ENCODE data around the gene ABR.
A peak's percentile ranks its signal among the peaks of the same experiment; 100 is the strongest.
"Not testable (repeated sequence)": the region's sequence is repeated elsewhere in the genome, so short reads cannot be mapped to it uniquely, and the experiment has no call there.

ABR gene

DNA sequence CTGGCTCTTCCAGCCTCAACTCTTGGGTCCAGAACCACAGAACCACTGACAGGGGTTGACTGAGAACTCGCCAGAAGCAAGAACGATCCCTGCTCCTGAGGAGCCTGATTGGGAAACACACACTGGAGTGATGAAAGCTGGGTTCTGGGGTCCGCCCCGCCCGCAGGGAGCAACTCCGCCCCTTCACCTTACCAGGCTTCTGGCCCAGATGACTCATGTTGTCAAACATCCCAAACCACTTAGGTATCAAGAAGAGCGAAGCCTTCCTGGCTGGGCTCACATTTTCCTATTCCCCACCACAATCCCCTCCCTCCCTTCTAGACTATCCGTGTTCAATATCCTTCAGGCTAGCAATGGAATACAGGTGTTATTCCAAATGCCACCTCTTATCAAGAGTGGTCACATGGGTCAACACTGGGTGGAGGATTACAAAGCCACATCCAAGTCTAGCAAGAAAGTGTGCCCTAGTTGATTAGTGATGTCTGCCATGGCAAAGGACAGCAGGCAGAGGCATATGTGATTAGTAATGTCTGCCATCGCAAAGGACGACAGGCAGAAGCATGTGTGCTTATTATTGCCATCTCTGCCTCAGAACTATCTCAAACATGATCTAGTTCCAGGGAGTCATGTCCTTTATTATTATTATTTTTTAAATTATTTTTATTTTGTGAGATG, 112.4 kb downstream of the ABR start:
- DNase-seq = no peak

DNA sequence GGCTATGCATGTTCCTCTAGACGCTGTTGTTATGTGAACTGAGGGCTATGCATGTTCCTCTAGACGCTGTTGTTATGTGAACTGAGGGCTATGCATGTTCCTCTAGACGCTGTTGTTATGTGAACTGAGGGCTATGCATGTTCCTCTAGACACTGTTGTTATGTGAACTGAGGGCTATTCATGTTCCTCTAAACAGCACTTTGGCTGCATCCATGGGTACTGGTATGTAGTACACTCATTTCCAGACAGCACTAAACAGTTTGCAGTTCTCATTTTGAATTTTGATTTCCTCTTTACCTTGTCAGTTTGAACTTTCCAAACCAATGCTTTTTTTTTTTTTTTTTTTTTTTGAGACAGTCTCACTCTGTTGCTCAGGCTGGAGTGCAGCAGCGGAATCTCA, 114.4 kb downstream of the ABR start:
- DNase-seq = not testable (repeated sequence)

DNA sequence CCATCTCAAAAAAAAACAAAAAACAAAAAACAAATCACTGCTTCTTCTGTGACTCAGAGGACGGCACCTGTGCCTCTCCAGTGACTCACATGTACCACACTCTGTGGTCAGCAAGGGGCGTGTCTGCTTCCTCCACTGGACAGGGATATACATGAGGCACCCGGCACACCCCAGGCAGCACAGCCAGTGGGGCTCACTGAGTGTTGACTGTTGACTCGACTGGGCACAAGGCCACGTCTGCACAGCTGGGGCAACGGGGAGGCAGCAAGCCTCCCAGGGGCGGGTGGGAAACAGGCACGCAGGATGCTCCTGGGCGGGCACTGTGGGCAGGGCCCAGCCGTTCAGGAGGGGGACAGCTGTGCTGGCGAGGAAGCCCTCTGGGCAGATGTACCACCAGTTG, 118.8 kb downstream of the ABR start:
- no peak for DNase-seq

DNA sequence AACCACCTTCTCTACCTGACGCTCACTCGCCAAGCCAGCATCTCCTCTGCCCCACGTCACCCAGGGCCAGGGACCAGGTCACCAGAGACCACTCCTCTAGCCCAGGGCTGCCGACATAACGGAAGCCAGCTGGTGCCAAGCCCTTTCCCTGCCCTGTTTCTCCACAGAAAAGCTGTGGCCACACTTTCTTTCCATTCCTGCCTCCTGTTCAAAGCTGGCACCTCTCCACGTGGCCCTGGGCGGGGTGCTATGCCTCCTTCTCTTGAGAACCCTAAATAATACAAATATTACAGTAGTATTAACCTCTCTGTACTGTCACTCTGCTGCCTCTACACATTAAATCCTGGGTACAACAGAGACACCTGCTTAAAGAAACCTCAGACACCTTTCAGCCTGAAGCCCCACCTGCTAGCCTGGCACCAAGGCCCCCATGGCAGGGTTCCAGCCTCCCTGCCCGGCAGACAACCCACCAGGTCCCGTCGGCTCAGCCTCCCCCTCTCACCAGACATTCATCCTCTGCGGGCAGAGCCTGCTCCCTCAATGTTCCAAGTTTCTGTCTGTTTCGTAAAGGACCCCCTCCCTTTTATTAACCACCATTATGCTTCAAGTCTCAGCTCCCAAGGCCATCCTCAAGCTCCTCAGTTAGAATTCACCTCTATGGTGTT, 120.5 kb downstream of the ABR start:
- DNase-seq = no peak

DNA sequence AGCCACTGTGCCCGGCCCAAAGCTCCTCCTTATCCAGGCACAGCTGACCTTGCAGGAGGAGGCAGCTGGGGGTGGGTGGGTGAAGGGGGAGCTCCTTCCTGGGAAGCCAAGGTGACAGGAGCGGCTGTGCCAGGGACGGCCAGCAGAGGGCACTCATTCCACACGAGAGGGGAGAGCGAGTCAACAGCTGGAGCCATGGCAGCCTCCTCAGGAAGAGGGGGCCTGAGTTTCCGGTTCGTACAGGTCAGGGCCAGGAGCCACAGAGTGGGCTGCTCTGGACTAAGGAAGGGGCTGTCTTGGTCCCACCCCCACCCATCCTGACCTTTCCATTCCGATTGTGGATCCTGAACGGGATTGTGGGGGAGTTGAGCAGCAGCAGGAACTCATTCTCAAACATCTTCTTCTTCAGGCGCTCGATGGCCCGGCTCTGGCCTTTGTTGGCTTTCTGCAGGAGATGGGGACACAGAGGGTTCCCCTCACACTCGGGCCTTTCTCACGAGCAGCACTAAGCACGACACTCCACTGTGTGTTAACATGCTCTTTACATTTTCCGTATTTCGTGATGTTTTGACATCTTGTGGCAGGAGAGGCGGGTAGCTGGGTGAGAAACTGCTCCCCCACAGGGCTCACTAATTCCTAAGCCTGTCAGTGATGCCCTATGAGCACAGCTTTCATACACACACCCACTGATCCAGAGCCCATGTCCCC, 121.2 kb downstream of the ABR start:
- no peak for DNase-seq

DNA sequence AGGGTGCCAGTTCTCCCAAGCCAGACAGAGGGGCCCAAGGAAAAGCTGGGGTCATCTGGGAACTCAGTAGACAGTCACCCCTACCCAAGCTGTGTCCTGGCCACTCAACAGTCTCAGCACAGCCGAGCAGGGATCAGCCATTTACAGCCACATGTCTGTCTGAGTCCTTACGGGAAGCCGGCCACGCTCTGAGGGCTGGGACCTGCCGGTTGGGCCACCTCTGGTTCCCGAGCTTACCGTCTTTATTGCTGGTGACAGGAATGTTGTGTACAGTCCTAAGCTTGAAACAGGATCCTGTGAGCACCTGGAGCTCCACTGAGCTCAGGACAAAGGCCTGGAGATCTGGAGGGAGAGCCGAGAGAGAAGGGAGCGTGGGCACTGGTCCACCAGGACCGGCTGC, 123.0 kb downstream of the ABR start:
- DNase-seq = no peak

DNA sequence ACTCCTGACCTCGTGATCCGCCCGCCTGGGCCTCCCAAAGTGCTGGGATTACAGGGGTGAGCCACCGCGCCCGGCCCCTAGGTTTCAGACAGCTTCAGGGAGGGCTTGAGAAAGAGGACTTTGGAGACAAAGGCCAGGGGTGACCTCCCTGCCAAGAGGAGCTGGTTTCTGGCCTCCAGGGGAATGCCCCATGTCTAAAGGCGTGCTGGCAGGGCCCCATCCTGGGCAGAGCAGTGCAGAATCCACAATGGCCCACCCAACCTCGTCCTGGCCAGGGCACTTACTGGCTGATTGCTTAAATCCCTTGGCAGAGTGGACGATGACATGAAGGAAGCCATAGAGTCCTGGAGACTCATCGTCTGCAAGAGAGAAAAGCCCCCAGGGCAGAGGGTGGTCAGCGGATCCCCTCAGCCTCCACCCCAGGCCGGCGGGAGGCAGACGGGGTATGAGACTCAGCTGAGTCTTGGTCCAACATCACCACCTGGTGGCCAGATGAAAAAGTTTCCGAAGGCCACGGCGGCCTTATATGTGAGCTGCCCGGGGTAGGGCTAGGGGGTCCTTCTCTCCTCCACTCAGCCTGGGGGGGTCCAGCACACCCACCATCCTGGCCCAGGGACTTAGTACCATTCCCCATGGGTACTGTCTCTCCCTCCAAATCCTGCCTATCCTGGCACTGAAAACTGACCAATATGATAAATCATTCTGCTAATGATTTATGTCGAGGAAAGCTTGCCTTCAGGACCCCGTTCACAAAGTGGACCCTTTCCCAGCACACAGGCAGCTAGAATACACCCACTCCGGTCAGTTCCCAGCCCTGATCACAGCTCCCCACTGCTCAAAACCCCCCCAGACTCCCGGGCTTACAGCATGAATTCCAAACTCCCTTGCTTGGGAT, 123.8 kb downstream of the ABR start:
- peak; percentile 11 for DNase-seq

DNA sequence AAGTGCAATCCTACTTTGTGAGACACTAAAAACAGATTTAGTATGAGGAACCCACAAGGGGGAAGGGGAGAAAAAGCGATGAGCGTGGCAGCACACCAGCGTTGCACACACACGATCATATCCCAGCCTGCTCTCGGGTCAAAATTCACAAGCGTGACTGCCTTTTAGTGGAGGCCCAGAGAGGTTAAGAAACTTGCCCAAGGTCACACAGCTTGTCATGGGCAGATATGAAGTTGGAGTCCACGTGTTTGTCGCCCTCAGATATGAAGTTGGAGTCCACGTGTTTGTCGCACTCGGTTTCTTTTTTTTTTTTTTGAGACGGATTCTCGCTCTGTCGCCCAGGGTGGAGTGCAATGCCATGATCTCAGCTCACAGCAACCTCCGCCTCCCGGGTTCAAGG, 124.5 kb downstream of the ABR start:
- no peak for DNase-seq

DNA sequence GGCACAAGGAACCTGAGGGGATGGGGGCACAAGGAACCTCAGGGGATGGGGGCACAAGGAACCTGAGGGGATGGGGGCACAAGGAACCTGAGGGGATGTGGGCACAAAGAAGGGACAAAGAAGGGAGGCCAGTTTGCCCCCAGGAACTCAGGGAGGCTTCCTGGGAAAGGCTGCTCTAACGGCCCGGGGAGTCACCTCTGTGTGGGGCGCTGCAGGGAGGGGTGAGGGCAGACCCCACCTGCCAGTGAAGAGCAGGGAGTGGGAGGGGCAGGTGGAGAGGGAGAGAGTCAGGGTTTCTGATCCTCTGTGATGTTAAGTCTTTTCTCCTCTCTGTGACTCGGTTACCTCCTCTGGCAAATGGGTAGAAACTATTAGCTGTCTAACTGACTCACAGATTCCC, 125.1 kb downstream of the ABR start:
- DNase-seq = no peak

DNA sequence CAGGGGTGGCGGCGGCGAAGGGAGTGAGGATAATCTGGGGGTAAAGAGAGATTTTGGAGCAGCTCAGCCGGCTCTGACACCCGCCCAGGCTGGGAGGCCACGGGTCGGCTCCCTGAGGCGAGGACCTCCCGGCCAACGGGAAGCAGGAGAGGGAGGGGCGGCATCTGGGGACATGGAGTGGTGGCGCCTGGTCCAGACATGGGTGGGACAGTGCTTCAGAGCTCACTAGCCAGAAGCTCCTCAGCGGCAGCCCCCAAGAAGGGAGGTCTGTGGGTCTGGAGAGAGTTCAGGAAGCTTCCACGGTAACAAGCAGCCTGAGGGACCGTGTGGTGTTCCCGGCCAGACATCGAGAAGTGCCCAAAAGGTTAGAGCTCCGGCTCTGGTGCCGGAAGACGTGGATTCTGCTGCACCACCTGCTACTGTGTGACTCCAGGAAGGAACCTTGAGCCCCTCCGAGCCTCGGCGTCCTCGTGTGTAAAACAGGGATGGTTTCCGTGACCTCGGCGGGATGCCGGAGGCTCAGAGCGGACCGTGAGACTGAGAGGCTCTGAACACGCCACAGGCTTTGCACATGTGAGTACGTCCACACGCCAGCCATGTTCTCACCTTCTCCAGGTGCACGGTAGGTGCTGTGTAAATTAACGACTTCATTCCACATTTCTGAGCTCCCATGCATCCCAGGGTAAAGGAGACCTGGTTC, 126.0 kb downstream of the ABR start:
- no peak for DNase-seq

DNA sequence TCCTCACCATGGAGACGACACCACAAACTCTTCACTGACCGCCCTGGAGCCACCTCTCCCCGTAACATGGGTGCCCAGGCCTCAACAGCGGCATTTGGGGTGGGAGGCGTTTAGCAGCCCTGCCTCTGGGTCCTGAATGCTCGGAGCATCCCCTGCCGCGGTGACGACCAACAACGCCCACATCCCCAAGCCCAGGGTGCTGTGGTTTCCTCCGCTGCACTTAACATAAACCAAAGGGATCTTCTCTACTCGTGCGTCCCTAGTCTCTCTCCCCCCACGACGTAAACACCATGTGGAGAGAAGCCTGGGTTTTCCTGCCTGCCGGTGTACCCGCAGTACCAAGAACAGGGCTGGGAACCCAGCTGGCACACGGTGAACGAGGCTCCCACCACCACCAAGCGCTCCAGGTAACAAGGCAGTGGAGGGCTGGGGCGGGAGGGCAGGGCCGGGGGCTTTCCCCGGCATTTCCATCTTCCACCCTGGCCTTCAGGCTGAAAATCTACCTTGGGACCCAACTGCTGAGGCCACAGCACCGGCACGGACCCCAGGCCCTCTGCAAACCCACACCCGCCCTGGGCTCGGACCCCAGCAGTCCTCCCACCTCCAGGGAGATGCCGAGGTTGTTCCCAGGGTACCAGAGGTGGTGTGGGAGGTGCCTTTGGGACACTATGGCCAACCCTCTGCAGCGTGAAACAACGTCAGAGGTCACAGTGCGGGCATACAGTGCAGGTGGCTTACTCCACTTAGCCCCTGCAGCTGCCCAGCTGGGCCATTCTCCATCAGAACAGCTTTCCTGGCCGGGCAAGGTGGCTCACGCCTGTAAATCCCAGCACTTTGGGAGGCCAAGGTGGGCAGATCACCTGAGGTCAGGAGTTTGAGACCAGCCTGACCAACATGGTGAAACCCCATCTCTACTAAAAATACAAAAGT, 128.5 kb downstream of the ABR start:
- DNase-seq = no peak

DNA sequence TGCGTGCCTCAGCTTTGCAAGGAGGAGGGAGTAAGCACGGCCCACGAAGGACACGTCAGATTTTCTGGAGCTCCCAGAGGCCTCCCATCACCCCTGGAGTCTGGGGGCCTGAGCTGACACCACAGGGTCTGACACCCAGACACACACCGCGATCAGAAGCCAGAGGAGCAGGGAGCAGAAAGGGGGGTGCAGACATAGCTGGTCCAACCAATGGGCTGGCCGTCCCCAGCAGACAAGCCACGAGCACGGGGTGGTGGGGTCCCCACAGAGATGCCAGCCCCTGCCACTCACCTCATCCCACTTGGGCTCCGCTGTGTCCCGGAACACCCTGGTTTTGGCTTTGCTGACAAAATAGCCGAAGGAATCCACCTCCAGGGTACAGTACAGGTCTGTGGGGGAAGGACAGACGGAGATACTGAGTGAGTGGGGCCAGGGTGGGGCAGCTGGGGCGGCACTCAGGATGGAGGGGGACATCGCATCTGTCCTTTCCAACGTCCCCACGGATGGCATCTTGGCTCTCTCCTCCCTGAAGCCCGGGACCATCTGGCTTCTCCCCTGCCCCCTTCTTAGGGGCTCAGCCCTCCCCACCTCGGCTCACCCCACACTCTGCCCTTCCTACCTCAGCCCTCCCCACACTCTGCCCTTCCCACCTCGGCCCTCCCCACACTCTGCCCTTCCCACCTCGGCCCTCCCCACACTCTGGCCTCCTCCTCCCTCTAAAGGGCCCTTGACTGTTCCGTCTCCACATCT, 129.4 kb downstream of the ABR start:
- DNase-seq = no peak

DNA sequence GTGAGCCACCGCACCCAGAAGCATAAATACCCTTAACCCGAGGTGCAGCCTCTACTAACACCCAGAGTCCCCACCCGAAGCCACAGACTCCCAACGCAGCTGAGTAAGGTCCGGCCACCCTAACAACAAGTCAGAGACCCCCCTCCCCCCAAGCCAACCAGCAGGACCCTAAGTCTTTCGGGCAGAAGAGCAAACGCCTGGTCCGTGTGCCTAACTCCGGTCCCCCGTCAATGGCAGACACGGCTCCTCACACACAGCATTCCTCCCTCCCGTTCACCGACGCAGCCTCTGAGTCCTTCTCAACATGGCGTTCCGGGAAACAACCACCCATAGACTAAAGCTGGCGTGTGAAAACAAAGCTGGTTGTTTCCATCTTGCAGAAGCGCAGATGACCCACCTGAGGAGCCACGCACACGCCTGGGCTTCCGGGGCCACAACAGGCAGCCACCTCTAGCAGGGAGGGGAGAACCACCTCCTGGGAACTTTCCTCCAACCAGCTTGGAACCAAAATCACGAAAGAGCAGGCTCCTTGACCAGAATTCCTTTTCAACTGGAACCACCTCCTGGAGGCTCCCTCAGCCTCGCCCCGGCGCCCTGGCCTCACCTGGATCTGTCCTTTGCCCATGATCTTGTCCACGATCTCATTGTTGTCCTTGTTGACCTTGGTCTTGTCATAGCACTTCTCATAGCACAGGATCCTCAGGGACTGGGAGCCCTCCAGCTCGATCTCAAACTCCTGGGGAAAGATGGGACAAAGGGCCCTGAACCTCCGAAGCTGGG, 130.1 kb downstream of the ABR start:
- no peak for DNase-seq

DNA sequence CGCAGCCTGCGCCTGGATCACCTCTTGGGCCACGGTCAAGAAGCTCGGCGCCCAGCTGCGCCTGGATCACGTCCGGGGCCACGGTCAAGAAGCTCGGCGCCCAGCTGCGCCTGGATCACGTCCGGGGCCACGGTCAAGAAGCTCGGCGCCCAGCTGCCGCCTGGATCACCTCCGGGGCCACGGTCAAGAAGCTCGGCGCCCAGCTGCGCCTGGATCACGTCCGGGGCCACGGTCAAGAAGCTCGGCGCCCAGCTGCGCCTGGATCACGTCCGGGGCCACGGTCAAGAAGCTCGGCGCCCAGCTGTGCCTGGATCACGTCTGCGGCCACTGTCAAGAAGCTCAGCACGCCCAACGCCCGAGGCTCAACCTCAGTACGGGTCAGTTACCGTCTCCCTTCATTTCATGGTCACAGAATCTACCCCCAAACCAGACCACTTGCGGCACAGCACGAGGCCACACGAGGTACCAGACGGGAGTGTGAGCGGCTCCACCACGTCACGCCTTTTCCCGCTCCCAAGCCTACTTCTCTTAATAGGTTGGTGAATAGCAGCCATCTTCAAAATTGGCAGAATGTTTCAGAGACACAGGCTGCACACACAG, 131.2 kb downstream of the ABR start:
- not testable (repeated sequence) for DNase-seq

DNA sequence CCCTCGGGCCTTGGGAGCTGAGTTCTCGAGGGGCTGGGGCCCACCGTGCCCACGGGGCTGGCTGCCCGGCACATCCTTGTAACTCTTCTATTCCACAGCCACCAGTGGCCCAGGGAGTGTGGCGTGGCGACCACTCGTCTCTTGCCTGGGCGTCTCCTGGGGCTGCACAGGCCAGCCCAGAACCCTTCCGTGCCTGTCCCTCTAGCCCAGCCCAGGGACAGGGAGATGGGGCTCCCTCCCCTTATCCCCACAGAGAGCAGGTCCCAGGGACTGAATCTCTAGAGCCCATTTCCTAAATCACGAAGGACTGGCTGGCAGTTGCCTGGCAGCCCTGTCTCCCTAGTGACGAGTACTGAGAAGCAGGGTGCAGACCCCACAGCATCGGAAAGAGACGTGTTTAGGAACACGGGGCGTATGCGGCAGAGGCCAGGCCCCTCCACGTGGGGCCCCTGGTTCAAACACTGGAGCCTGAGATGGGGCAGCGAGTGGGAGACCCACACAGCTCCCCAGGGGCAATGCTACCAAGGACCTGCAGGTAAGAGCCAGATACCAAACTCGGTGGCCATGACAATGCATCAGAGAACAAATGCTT, 131.8 kb downstream of the ABR start:
- DNase-seq = no peak

DNA sequence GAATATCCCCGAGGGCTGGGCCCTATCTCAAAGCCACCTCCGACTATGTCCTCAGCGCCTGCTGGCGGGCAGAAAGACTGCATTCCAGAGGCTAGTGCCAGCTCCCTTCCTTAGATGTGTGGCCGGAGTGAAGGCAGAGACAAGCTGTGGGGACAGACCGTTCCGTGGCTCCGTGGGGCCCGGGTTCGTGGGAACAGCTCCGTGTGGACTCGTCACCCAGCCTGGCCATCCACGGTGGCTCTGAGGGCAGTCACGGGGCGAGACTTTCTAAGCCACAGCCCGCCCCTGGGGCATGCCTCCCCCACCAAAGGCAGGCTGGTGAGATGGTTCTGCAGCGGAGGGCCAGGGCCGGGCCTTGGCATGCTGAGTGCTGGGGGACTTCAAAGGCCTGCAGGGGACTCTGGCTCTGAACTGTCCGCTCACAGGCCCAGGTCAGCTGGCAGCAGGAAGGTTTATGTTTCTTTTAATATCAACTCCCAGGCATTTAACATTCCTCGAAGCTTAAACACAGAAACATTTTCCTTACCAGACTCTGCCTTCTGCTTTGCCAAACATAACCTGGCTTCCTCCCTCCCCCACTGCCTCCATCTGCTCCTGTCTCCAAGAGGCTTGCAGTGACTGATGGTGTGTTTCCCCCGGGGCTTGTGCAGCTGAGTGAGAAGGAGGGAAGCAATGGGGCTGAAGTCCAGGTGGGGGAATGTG, 132.5 kb downstream of the ABR start:
- no peak for DNase-seq

DNA sequence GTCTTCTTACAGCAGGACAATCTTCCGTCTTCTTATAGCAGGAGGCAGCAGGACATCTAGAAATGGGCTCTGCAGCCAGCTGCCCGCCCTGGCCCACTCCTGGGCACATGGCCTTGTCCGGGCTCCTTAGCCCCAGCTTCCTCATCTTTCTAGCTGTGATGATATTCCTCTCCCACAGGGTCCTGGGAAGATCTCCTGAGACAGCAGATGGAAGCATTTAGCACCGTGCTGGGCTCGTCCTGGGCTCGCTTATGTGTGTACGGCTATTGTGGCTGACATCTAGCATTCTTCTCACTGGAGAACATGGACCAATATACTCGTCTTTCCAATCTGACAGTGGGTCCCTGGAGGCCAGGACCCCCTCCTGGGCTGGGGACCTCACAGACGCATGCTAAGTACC, 134.3 kb downstream of the ABR start:
- DNase-seq = no peak

DNA sequence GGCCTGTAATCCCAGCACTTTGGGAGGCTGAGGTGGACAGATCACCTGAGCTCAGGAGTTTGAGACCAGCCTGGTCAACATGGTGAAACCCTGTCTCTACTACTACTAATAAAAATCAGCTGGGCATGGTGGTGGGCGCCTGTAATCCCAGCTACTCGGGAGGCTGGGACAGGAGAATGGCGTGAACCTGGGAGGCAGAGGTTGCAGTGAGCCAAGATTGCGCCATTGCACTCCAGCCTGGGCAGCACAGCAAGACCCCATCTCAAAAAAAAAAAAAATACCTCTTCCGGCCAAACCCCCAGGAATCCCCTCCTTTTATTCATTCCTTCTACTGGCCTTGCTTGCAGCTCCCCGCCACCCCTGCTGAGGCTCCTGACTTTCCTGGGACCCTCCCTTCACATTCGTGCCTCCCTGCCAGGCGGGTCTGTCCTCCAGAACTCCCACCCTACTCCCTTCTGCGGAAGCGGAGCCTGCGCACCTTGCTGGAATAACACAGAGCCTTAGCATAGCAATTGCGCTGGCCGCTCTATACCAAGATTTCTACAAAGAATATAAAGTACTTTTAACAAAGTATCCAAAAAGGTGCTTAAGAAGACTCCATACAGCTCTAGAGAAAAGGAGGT, 135.3 kb downstream of the ABR start:
- DNase-seq = not testable (repeated sequence)
